Stomach (tissue), 9 donors: Measurements from ENCODE around the gene CD300H. TPM values are rescaled to one million over a fixed set of nuclear protein-coding genes. Genes with fewer than 3 reads are reported as not detected.

Source experiments
- DNase-seq, 2 donors: peaks; one replicate each; pipeline versions ENCODE4 v3.0.0 to v3.0.0-alpha.2; 2013 to 2019
- H3K27ac ChIP-seq, 5 donors: fragments of 200-600 bp in 4 of 5; sonication (generic) in 4 of 5; one replicate each; pipeline ENCODE4 v1.5.1; 2013 to 2019; ENCODE audit warnings: mild to moderate bottlenecking in 1 of 5, moderate library complexity in 1 of 5
- H3K27me3 ChIP-seq, 3 donors: fragments of 200-600 bp; sonication (generic); one replicate each; pipeline ENCODE4 v1.5.1; 2017 to 2019; ENCODE audit warnings: mixed run types in 1 of 3
- H3K36me3 ChIP-seq, 4 donors: fragments of 200-600 bp; sonication (generic); 1 replicate in 3 of 4; 2 replicates in 1 of 4; pipeline ENCODE4 v1.5.1; 2016 to 2019
- H3K4me1 ChIP-seq, 4 donors: fragments of 200-600 bp; sonication (generic); one replicate each; pipeline ENCODE4 v1.5.1; 2016 to 2019
- H3K4me3 ChIP-seq, 4 donors: fragments of 200-600 bp; sonication (generic) in 3 of 4; one replicate each; pipeline ENCODE4 v1.5.1; 2016 to 2019; ENCODE audit warnings: mild to moderate bottlenecking in 1 of 4
- H3K9me3 ChIP-seq, 4 donors: fragments of 200-600 bp; sonication (generic); one replicate each; pipeline ENCODE4 v1.5.1; 2016 to 2019
- CTCF ChIP-seq, 7 experiments: fragments of 450-650 bp in 4 of 7; fragments of 200-600 bp in 3 of 7; sonication (generic) in 3 of 7; IDR thresholded peaks; one replicate each; pipeline ENCODE4 v1.5.1; 2016 to 2019; ENCODE audit warnings: antibody characterized with exemption in 7 of 7, control low read depth in 2 of 7, mild to moderate bottlenecking in 1 of 7
- EP300 ChIP-seq: sonication (generic); formaldehyde crosslinking; IDR thresholded peaks from one replicate; pipeline ENCODE4 v1.6.1; 2017; ENCODE audit warnings: antibody characterized with exemption
- POLR2A ChIP-seq, 4 donors: fragments of 450-650 bp; IDR thresholded peaks; one replicate each; pipeline ENCODE4 v1.6.1; 2016; ENCODE audit warnings: antibody characterized with exemption in 4 of 4, control low read depth in 2 of 4, mild to moderate bottlenecking in 1 of 4, moderate library complexity in 1 of 4
- POLR2AphosphoS5 ChIP-seq, 3 donors: sonication (generic); formaldehyde crosslinking; IDR thresholded peaks; one replicate each; pipeline ENCODE4 v1.6.1; 2016; ENCODE audit warnings: antibody characterized with exemption in 3 of 3
- WGBS, 5 donors: extraction: QIAGEN DNeasy Blood & Tissue Kit in 3 of 5; methylation state at CpG; one replicate each; pipeline versions ENCODE4 v1.1.5 to v1.1.7; 2013 to 2018; 5-methylcytosine and 5-hydroxymethylcytosine counted together
- intact Hi-C: fragments of 100-400 bp; cut with DNase I; formaldehyde crosslinking; loops from one replicate; pipeline ENCODE4 v1.15.1; 2023; ENCODE audit warnings: low total_unique reads
- polyA plus RNA-seq, 3 donors: library from polyadenylated mRNA; stranded (reverse); fragments of 200-250 nt; gene quantifications; one replicate each; pipeline ENCODE4 v1.2.3, GENCODE V29; 2013
- total RNA-seq, 5 donors: library from RNA; depleted of rRNA; stranded (reverse); fragments of >200 nt; gene quantifications; one replicate each; pipeline versions ENCODE4 v1.1.0 to v1.2.3, GENCODE V29; 2014 to 2016
- donor health status: healthy with polysubstance abuse.
- donor health status: Bipolar disorder and iron deficiency.
- donor health status: healthy.

The CD300H gene
- total and polyA plus RNA-seq, 8 donors, result not detected

- WGBS, 5 donors, result 51 to 69% (median 59%) methylated on average over 14 of the region's 14 CpGs
- TF ChIP-seq POLR2A (IDR thresholded peaks at IDR 0.05), result no peak
- TF ChIP-seq CTCF (IDR thresholded peaks at IDR 0.05), result no peak
- TF ChIP-seq EP300, result no peak
- TF ChIP-seq POLR2AphosphoS5 (IDR thresholded peaks at IDR 0.05), result no peak
- H3K36me3 ChIP-seq, result no peaks in the 10 kb centered on the region
Observed at GRCh38 chr17:74584292-74585060, 17.2 kb upstream of the CD300H start.

DNA sequence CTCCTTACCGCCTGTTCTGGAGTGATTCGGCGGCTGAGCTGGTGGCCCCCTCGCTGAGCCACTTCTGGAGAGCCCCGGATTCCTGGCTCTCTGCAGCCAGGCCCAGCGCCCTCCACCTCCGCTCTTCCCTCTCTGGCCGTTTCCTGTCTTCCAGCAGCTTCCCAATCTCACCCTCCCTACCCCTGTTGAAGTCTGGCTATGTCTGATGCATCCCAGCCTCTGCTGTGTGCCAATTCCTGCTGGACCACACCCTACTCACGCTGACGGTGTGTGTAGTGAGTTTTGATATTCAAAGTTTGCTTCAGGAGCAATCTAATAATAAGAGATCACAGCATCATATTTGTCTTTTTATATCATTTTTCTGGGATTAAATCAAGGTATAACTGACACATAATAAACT lies 15.3 kb upstream of the CD300H start:
- H3K4me1 ChIP-seq, result no peaks in the 10 kb centered on the region
- intact Hi-C loops, result no loop called here
- TF ChIP-seq EP300 (no peak), POLR2AphosphoS5 (IDR thresholded peaks at IDR 0.05) (no peak), POLR2A (IDR thresholded peaks at IDR 0.05) (no peak), CTCF (IDR thresholded peaks at IDR 0.05) (no peak)
- H3K27ac ChIP-seq, result no peak overlapping the region
- DNase-seq, result no peak
- 67 to 78% (median 74%) methylated on average over 10 of the region's 10 CpGs for WGBS, 5 donors
- peaks cover 0 to 5% (median 0%) of the 10 kb centered on the region in 4 donors for H3K9me3 ChIP-seq
- H3K27me3 ChIP-seq, result peaks cover 0 to under 1% (median 0%) of the 10 kb centered on the region in 3 donors
- H3K4me3 ChIP-seq, result no peak overlapping the region
- no peaks in the 10 kb centered on the region for H3K36me3 ChIP-seq

More at GRCh38 chr17:74584292-74585060, 17.2 kb upstream of the CD300H start:
- no peak overlapping the region for H3K4me3 ChIP-seq
- peaks cover 0 to 5% (median 0%) of the 10 kb centered on the region in 4 donors for H3K9me3 ChIP-seq
- no peaks in the 10 kb centered on the region for H3K4me1 ChIP-seq
- DNase-seq, result no peak
- intact Hi-C loops, result no loop called here
- H3K27ac ChIP-seq, result no peak overlapping the region
- peaks cover 0 to 5% (median 0%) of the 10 kb centered on the region in 3 donors for H3K27me3 ChIP-seq

GRCh38 chr17:74579900-74580299 lies 12.6 kb upstream of the CD300H start:
- H3K36me3 ChIP-seq, result no peaks in the 10 kb centered on the region
- no peak overlapping the region for H3K27ac ChIP-seq
- H3K4me1 ChIP-seq, result no peaks in the 10 kb centered on the region
- TF ChIP-seq EP300, result no peak
- TF ChIP-seq POLR2A (IDR thresholded peaks at IDR 0.05), result no peak
- TF ChIP-seq POLR2AphosphoS5 (IDR thresholded peaks at IDR 0.05), result no peak
- no peak for TF ChIP-seq CTCF (IDR thresholded peaks at IDR 0.05)
- peaks cover 0 to 5% (median 0%) of the 10 kb centered on the region in 4 donors for H3K9me3 ChIP-seq
- H3K4me3 ChIP-seq, result no peak overlapping the region
- WGBS, 5 donors, result 49 to 71% (median 58%) methylated on average over 5 to 7 of the region's 7 CpGs
- intact Hi-C loops, result no loop called here
- H3K27me3 ChIP-seq, result peaks cover 0 to 6% (median 0%) of the 10 kb centered on the region in 3 donors
- no peak for DNase-seq

DNA sequence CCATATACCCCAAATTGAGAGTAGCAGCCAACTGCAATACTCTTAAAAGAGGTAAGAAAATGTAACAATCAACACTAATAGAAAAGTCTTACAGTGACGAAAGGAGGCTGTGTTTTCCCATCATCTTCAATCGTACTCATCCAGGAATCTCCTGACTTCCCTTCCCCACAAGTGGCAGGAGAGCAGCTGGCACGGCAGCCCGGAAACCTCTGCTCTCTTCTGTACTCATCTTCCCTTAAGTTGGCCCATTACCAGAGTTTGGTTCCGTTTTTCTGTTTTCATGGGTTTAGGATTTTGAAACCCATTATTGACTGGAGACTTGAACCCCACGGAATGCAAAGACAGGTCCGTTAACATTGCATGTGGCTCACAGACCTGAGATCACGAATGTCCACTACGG lies 11.7 kb upstream of the CD300H start:
- intact Hi-C loops, result no loop called here
- TF ChIP-seq EP300, result no peak
- no peak for TF ChIP-seq POLR2A (IDR thresholded peaks at IDR 0.05)
- TF ChIP-seq POLR2AphosphoS5 (IDR thresholded peaks at IDR 0.05), result no peak
- TF ChIP-seq CTCF (IDR thresholded peaks at IDR 0.05), result no peak
- H3K27me3 ChIP-seq, result peaks cover 0 to 6% (median 0%) of the 10 kb centered on the region in 3 donors
- no peaks in the 10 kb centered on the region for H3K9me3 ChIP-seq
- no peaks in the 10 kb centered on the region for H3K36me3 ChIP-seq
- no peak overlapping the region for H3K4me3 ChIP-seq
- H3K4me1 ChIP-seq, result no peaks in the 10 kb centered on the region
- DNase-seq, result no peak
- 78 to 85% (median 81%) methylated on average over 9 of the region's 9 CpGs for WGBS, 5 donors
- no peak overlapping the region for H3K27ac ChIP-seq
